H9 (cell line): ENCODE results near the gene CNR1. TPM values are rescaled to one million over a fixed set of nuclear protein-coding genes. Genes with fewer than 3 reads are reported as not detected.

Experiments used
- DNase-seq: peaks from one replicate; pipeline ENCODE4 v3.0.0-alpha.2; 2017
- H2AFZ ChIP-seq: one replicate; pipeline ENCODE4 v1.6.1; 2013; ENCODE audit warnings: mild to moderate bottlenecking, low read length, control low read depth, moderate library complexity
- H2AK5ac ChIP-seq: 2 replicates; pipeline ENCODE4 v1.6.1; 2013; ENCODE audit warnings: low read length, control low read depth, mixed read lengths; ENCODE audit not compliant: insufficient read length
- H2BK120ac ChIP-seq: one replicate; pipeline ENCODE4 v1.6.1; 2013; ENCODE audit warnings: low read depth, mild to moderate bottlenecking, low read length, control low read depth, inconsistent platforms; ENCODE audit not compliant: poor library complexity, severe bottlenecking
- H2BK12ac ChIP-seq: 2 replicates; pipeline ENCODE4 v1.6.1; 2013; ENCODE audit warnings: low read length, control low read depth, mixed read lengths, low read depth; ENCODE audit not compliant: insufficient read length
- H2BK15ac ChIP-seq: 2 replicates; pipeline ENCODE4 v1.6.1; 2013; ENCODE audit warnings: low read depth, low read length, control low read depth
- H2BK20ac ChIP-seq: one replicate; pipeline ENCODE4 v1.6.1; 2013; ENCODE audit warnings: low read depth, mild to moderate bottlenecking, low read length, control low read depth, inconsistent platforms; ENCODE audit not compliant: poor library complexity, severe bottlenecking
- H2BK5ac ChIP-seq: 2 replicates; pipeline ENCODE4 v1.6.1; 2013; ENCODE audit warnings: low read length, control low read depth, mixed read lengths; ENCODE audit not compliant: insufficient read length
- H3K14ac ChIP-seq: 2 replicates; pipeline ENCODE4 v1.6.1; 2013; ENCODE audit warnings: low read length, control low read depth; ENCODE audit not compliant: insufficient read depth
- H3K18ac ChIP-seq: 2 replicates; pipeline ENCODE4 v1.6.1; 2013; ENCODE audit warnings: low read depth, mild to moderate bottlenecking, mixed read lengths, low read length, control low read depth; ENCODE audit not compliant: insufficient read length
- H3K23ac ChIP-seq: 2 replicates; pipeline ENCODE4 v1.6.1; 2013; ENCODE audit warnings: low read length, control low read depth, mixed read lengths, low read depth; ENCODE audit not compliant: insufficient read length
- H3K23me2 ChIP-seq: 2 replicates; pipeline ENCODE4 v1.6.1; 2013; ENCODE audit warnings: low read depth, mild to moderate bottlenecking, mixed read lengths, low read length, control low read depth; ENCODE audit not compliant: insufficient read length, poor library complexity, severe bottlenecking
- H3K27ac ChIP-seq: 2 replicates; pipeline ENCODE4 v1.5.1; 2013; ENCODE audit warnings: low read length, control low read depth, mixed read lengths, low read depth; ENCODE audit not compliant: insufficient read length
- H3K27me3 ChIP-seq: 2 replicates; pipeline ENCODE4 v1.6.1; 2013; ENCODE audit warnings: low read length, control low read depth, inconsistent platforms; ENCODE audit not compliant: insufficient read depth
- H3K4ac ChIP-seq: 2 replicates; pipeline ENCODE4 v1.6.1; 2013; ENCODE audit warnings: low read depth, mild to moderate bottlenecking, control low read depth, inconsistent platforms, low read length, moderate library complexity
- H3K4me1 ChIP-seq: 2 replicates; pipeline ENCODE4 v1.6.1; 2013; ENCODE audit warnings: low read length, control low read depth, inconsistent platforms; ENCODE audit not compliant: insufficient read depth
- H3K4me2 ChIP-seq: 2 replicates; pipeline ENCODE4 v1.6.1; 2013; ENCODE audit warnings: low read length, control low read depth, mixed read lengths; ENCODE audit not compliant: insufficient read length, insufficient read depth
- H3K56ac ChIP-seq: 2 replicates; pipeline ENCODE4 v1.6.1; 2013; ENCODE audit warnings: low read depth, mild to moderate bottlenecking, mixed read lengths, low read length, control low read depth; ENCODE audit not compliant: insufficient read length
- H3K79me1 ChIP-seq: 2 replicates; pipeline ENCODE4 v1.6.1; 2013; ENCODE audit warnings: low read depth, mild to moderate bottlenecking, moderate library complexity, low read length, control low read depth, inconsistent platforms; ENCODE audit not compliant: insufficient read depth, poor library complexity, severe bottlenecking
- H3K79me2 ChIP-seq: 2 replicates; pipeline ENCODE4 v1.6.1; 2013; ENCODE audit warnings: low read length, control low read depth, inconsistent platforms; ENCODE audit not compliant: insufficient read depth
- H3K9ac ChIP-seq: 2 replicates; pipeline ENCODE4 v1.6.1; 2013; ENCODE audit warnings: low read length, control low read depth, mixed read lengths; ENCODE audit not compliant: insufficient read length; ENCODE audit errors: extremely low read depth
- H3K9me3 ChIP-seq: one replicate; pipeline ENCODE4 v1.6.1; 2013; ENCODE audit warnings: low read depth, low read length, inconsistent platforms; ENCODE audit not compliant: control insufficient read depth
- H3T11ph ChIP-seq: one replicate; pipeline ENCODE4 v1.6.1; 2013; ENCODE audit warnings: mild to moderate bottlenecking, low read length, control low read depth, inconsistent platforms
- H4K20me1 ChIP-seq: one replicate; pipeline ENCODE4 v1.6.1; 2013; ENCODE audit not compliant: control insufficient read depth, insufficient read length, insufficient read depth
- H4K5ac ChIP-seq: 2 replicates; pipeline ENCODE4 v1.6.1; 2013; ENCODE audit warnings: low read depth, mild to moderate bottlenecking, mixed read lengths, low read length, control low read depth; ENCODE audit not compliant: insufficient read length
- H4K8ac ChIP-seq: replicated peaks from 2 replicates; pipeline ENCODE4 v1.6.1; 2013; ENCODE audit warnings: low read length, control low read depth, mixed read lengths, low read depth; ENCODE audit not compliant: insufficient read length
- H4K91ac ChIP-seq: 2 replicates; pipeline ENCODE4 v1.6.1; 2013; ENCODE audit warnings: low read depth, mild to moderate bottlenecking, moderate library complexity, mixed read lengths, low read length, control low read depth; ENCODE audit not compliant: insufficient read length
- H3K27ac Mint-ChIP-seq, 3 experiments: 2 replicates in 2 of 3; 3 replicates in 1 of 3; pipeline ENCODE4 v1.8.0; 2020 to 2021; ENCODE audit warnings: mixed read lengths in 3 of 3, mild to moderate bottlenecking in 1 of 3, moderate library complexity in 1 of 3
- H3K27me3 Mint-ChIP-seq: 2 replicates; pipeline ENCODE4 v1.8.0; 2021; ENCODE audit warnings: low read depth, mild to moderate bottlenecking, moderate library complexity, mixed read lengths
- H3K36me3 Mint-ChIP-seq, 3 experiments: 2 replicates in 2 of 3; 3 replicates in 1 of 3; pipeline ENCODE4 v1.8.0; 2020 to 2021; ENCODE audit warnings: low read depth in 3 of 3, mixed read lengths in 3 of 3; ENCODE audit not compliant: insufficient read depth in 1 of 3
- H3K4me1 Mint-ChIP-seq, 2 experiments: 2 replicates each; pipeline ENCODE4 v1.8.0; 2020; ENCODE audit warnings: mixed read lengths in 2 of 2
- H3K4me3 Mint-ChIP-seq, 2 experiments: 2 replicates in 1 of 2; 3 replicates in 1 of 2; pipeline ENCODE4 v1.8.0; 2020 to 2021; ENCODE audit warnings: mild to moderate bottlenecking in 2 of 2, mixed read lengths in 2 of 2, moderate library complexity in 1 of 2
- H3K9me3 Mint-ChIP-seq, 2 experiments: 2 replicates in 1 of 2; 3 replicates in 1 of 2; pipeline ENCODE4 v1.8.0; 2020; ENCODE audit warnings: mild to moderate bottlenecking in 2 of 2, mixed read lengths in 2 of 2, moderate library complexity in 1 of 2
- CTCF ChIP-seq: fragments of 200-600 bp; sonication (generic); conservative IDR thresholded peaks from 3 replicates; pipeline ENCODE4 v1.8.0; 2021; ENCODE audit warnings: antibody characterized with exemption, mild to moderate bottlenecking
- WGBS: extraction: QIAGEN DNeasy Blood & Tissue Kit; methylation state at CpG from one replicate; pipeline ENCODE4 v1.1.7; 2013; ENCODE audit warnings: missing lambda C conversion rate, low lambda C conversion rate, mixed read lengths; ENCODE audit not compliant: insufficient read length; ENCODE audit errors: extremely low coverage; 5-methylcytosine and 5-hydroxymethylcytosine counted together
- total RNA-seq: library from RNA; stranded (reverse); gene quantifications from 2 replicates; pipeline ENCODE4 v1.2.1, GENCODE V29; 2021

CNR1 gene
- total RNA-seq, 1 experiment from 2014 or later = 0.72 TPM

- Histone ChIP-seq H3K4ac (no peak overlapping the region), H2BK120ac (no peak overlapping the region), H3K27ac (no peak overlapping the region), H3K56ac (no peak overlapping the region), H3K14ac (no peak overlapping the region), H3K79me1 (no peaks in the 10 kb centered on the region), H2BK5ac (no peak overlapping the region), H3K4me2 (no peak overlapping the region), H3K23ac (no peak overlapping the region), H2BK20ac (no peak overlapping the region), H2AFZ (no peak overlapping the region), H3K79me2 (no peaks in the 10 kb centered on the region), H4K20me1 (no peaks in the 10 kb centered on the region), H3K4me1 (peaks cover 4% of the 10 kb centered on the region; the same call in 1 of the 2 replicates), H4K91ac (no peak overlapping the region), H2BK12ac (no peak overlapping the region), H4K8ac (no peak overlapping the region), H2BK15ac (no peak overlapping the region), H3K18ac (no peak overlapping the region), H2AK5ac (no peak overlapping the region), H3T11ph (no peak overlapping the region), H3K23me2 (no peaks in the 10 kb centered on the region), H4K5ac (no peak overlapping the region), H3K27me3 (no peaks in the 10 kb centered on the region), H3K9ac (no peak overlapping the region), H3K9me3 (no peaks in the 10 kb centered on the region)
- Mint-ChIP-seq H3K27ac (no peak overlapping the region), H3K9me3 (no peaks in the 10 kb centered on the region), H3K4me3 (no peak overlapping the region), H3K4me1 (peaks cover 8 to 24% of the 10 kb centered on the region in 2 experiments), H3K27me3 (no peaks in the 10 kb centered on the region), H3K36me3 (no peaks in the 10 kb centered on the region; a peak in 1 of 7 replicates)
- TF ChIP-seq CTCF = no peak
- no CpG with 5 or more reads among the region's 4 CpGs for WGBS
- DNase-seq = no peak
Measured at GRCh38 chr6:88211446-88211845, 45.3 kb upstream of the CNR1 start.
